Smooth muscle cell (in vitro differentiated cells): ENCODE data around the gene KCNH8. TPM values are rescaled to one million over a fixed set of nuclear protein-coding genes. Genes with fewer than 3 reads are reported as not detected.

Experiments
- DNase-seq: peaks from one replicate; lab custom pipeline; 2025; ENCODE audit not compliant: unreplicated experiment; lab: John Stamatoyannopoulos, UW
- H2AFZ ChIP-seq: fragments of 200-600 bp; sonication (generic); 2 replicates; pipeline ENCODE4 v1.6.0; 2016; ENCODE audit warnings: antibody characterized with exemption, low read depth, mild to moderate bottlenecking
- H3F3A ChIP-seq: fragments of 200-600 bp; sonication (generic); 2 replicates; pipeline ENCODE4 v1.6.0; 2017; ENCODE audit warnings: antibody characterized with exemption, low read depth
- H3K27ac ChIP-seq: fragments of 200-600 bp; sonication (generic); 2 replicates; pipeline ENCODE4 v1.5.1; 2016; ENCODE audit warnings: low read depth, mild to moderate bottlenecking
- H3K27me3 ChIP-seq: fragments of 200-600 bp; sonication (generic); 2 replicates; pipeline ENCODE4 v1.6.1; 2016; ENCODE audit warnings: low read depth, mild to moderate bottlenecking
- H3K36me3 ChIP-seq: fragments of 200-600 bp; sonication (generic); 2 replicates; pipeline ENCODE4 v1.5.1; 2016; ENCODE audit warnings: low read depth
- H3K4me1 ChIP-seq: fragments of 200-600 bp; sonication (generic); 2 replicates; pipeline ENCODE4 v1.5.1; 2016; ENCODE audit warnings: low read depth
- H3K4me2 ChIP-seq: fragments of 200-600 bp; sonication (generic); 2 replicates; pipeline ENCODE4 v1.6.0; 2016; ENCODE audit warnings: mild to moderate bottlenecking
- H3K4me3 ChIP-seq: fragments of 200-600 bp; sonication (generic); 2 replicates; pipeline ENCODE4 v1.5.1; 2016; ENCODE audit warnings: mild to moderate bottlenecking
- H3K79me2 ChIP-seq: fragments of 200-600 bp; sonication (generic); 2 replicates; pipeline ENCODE4 v1.6.0; 2016; ENCODE audit warnings: low read depth, mild to moderate bottlenecking
- H3K9ac ChIP-seq: fragments of 200-600 bp; sonication (generic); 2 replicates; pipeline ENCODE4 v1.6.0; 2016; ENCODE audit warnings: low read depth
- H3K9me3 ChIP-seq: fragments of 200-600 bp; sonication (generic); replicated peaks from 2 replicates; pipeline ENCODE4 v1.5.1; 2016; ENCODE audit warnings: low read depth
- H4K20me1 ChIP-seq: fragments of 200-600 bp; sonication (generic); 2 replicates; pipeline ENCODE4 v1.6.0; 2016; ENCODE audit warnings: low read depth
- WGBS: methylation state at CpG from one replicate; pipeline ENCODE4 v1.1.7; 2016; ENCODE audit warnings: low lambda C conversion rate; 5-methylcytosine and 5-hydroxymethylcytosine counted together
- polyA plus RNA-seq: library from polyadenylated mRNA; unstranded; fragments of >200 nt; fragmentation: Nextera tagmentation; extraction: Ambion mirVana; gene quantifications from 2 replicates; pipeline ENCODE4 v1.2.1, GENCODE V29; 2016
- total RNA-seq: library from RNA; depleted of rRNA; stranded (reverse); fragments of >200 nt; gene quantifications from 2 replicates; pipeline ENCODE4 v1.2.3, GENCODE V29; 2014
- TF ChIP-seq, protein P1 (sequence below): fragments of 200-600 bp; sonication (generic); IDR thresholded peaks from 2 replicates; pipeline ENCODE4 v1.5.1; 2017; ENCODE audit warnings: borderline replicate concordance, mild to moderate bottlenecking, antibody characterized with exemption; ENCODE audit not compliant: insufficient read depth, poor library complexity, severe bottlenecking

KCNH8 gene
- total and polyA plus RNA-seq, 2 experiments from 2014 or later: 0.05 to 2.9 TPM

DNA sequence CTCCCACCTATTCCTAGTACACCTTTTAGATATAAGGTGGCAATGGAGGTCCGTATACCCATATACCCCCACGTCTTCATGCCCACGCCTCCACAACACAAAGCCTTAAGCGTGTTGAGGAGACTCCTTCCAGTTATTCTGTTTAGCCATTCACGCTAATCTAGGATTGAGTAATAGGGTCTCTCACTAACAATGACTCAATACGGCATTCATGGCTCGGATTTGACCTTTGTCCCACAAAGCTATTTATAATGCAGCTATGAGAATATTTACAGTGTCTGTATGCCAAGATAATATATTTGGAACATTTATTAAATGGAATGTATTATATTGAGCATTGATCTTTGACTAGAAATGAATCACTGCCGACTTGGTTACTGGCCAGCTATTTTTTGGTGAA is 215.8 kb downstream of the KCNH8 start:
- TF ChIP-seq, protein P1, sequence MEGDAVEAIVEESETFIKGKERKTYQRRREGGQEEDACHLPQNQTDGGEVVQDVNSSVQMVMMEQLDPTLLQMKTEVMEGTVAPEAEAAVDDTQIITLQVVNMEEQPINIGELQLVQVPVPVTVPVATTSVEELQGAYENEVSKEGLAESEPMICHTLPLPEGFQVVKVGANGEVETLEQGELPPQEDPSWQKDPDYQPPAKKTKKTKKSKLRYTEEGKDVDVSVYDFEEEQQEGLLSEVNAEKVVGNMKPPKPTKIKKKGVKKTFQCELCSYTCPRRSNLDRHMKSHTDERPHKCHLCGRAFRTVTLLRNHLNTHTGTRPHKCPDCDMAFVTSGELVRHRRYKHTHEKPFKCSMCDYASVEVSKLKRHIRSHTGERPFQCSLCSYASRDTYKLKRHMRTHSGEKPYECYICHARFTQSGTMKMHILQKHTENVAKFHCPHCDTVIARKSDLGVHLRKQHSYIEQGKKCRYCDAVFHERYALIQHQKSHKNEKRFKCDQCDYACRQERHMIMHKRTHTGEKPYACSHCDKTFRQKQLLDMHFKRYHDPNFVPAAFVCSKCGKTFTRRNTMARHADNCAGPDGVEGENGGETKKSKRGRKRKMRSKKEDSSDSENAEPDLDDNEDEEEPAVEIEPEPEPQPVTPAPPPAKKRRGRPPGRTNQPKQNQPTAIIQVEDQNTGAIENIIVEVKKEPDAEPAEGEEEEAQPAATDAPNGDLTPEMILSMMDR: no peak
- 81% methylated on average over 8 of the region's 8 CpGs for WGBS

DNA sequence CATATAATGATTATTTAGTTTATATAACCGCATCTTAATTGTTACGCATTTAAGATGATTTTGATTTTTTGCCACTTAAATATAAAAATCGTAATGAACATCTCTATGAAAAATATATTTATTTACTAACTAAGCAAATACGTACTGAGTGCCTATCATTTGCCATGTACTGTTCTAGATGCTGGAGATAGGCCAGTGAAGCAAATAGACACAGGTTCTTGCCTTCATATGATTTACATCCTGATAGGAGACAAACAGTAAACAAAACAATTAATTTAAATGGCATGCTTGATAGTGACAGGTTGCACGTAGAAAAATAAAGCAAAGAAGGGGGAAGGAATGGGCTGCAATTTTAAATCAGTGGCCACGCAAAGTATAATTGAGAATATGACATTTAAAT is 217.2 kb downstream of the KCNH8 start:
- Histone ChIP-seq H3K9me3 (no peaks in the 10 kb centered on the region), H3K4me1 (no peaks in the 10 kb centered on the region), H3K9ac (no peak overlapping the region), H3K4me3 (no peak overlapping the region), H3F3A (no peaks in the 10 kb centered on the region), H3K4me2 (no peak overlapping the region), H2AFZ (no peak overlapping the region), H3K36me3 (no peaks in the 10 kb centered on the region), H3K27ac (no peak overlapping the region), H3K79me2 (no peaks in the 10 kb centered on the region), H3K27me3 (no peaks in the 10 kb centered on the region), H4K20me1 (no peaks in the 10 kb centered on the region)
- TF ChIP-seq, protein P1: no peak
- no peak for DNase-seq
- 90% methylated on average over 6 of the region's 6 CpGs for WGBS

More for the DNA sequence above, 215.8 kb downstream of the KCNH8 start:
- Histone ChIP-seq H3K4me2 (no peak overlapping the region), H3K36me3 (no peaks in the 10 kb centered on the region), H3K4me3 (no peak overlapping the region), H3K27me3 (no peaks in the 10 kb centered on the region), H3K27ac (no peak overlapping the region), H3K4me1 (no peaks in the 10 kb centered on the region), H3K9me3 (no peaks in the 10 kb centered on the region), H3K9ac (no peak overlapping the region), H3K79me2 (no peaks in the 10 kb centered on the region), H4K20me1 (no peaks in the 10 kb centered on the region), H3F3A (no peaks in the 10 kb centered on the region), H2AFZ (no peak overlapping the region)
- no peak for DNase-seq

DNA sequence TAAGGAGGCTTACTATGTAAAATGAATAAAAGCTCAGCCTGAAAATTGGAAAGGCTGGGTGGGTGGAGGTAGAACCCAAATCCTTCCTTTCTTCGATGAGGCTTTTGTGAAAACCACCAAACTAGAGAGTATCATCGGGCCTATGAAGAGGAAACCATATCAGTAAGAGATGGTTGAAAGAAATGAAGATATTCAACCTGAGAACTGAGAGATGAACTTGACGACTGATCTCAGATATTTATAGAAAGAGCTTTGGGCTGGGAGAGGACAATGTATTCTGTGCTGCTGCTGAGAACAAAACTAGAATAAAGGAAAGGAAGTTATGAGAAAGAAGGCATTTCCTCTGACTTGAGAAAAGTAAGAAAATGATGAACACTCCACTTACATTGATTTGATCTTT is 236.6 kb downstream of the KCNH8 start:
- TF ChIP-seq, protein P1: no peak

DNA sequence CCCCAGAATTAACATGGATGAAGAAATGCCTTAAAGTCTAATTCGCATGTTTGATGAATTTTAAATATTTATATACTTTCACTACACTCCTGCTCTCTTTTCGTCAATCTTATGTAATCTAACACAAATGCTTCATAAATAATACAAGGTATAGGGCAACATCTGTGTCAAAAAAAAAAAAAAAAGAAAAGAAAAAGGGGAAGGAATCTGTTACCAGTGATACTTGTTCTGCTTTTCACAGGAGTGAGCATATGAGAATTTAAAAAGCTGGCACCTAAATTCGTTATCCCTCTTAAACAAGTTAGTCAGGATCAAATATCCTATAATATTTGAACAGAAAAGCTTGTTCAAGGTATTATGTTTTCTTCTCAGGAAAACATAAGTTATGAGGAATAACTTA is 243.8 kb downstream of the KCNH8 start:
- Histone ChIP-seq H3K9me3 (no peaks in the 10 kb centered on the region), H3K4me2 (no peak overlapping the region), H3K27me3 (no peaks in the 10 kb centered on the region), H4K20me1 (no peaks in the 10 kb centered on the region), H3F3A (no peaks in the 10 kb centered on the region), H2AFZ (no peak overlapping the region), H3K4me3 (no peak overlapping the region), H3K27ac (no peak overlapping the region), H3K36me3 (no peaks in the 10 kb centered on the region), H3K79me2 (no peaks in the 10 kb centered on the region), H3K4me1 (no peaks in the 10 kb centered on the region), H3K9ac (no peak overlapping the region)
- 87% methylated on average over 3 of the region's 3 CpGs for whole genome bisulfite sequencing
- TF ChIP-seq, protein P1: no peak
- no peak for DNase-seq

More for the DNA sequence above, 236.6 kb downstream of the KCNH8 start:
- H3K9ac ChIP-seq: no peak overlapping the region
- H3K36me3 ChIP-seq: no peaks in the 10 kb centered on the region
- H3K4me1 ChIP-seq: no peaks in the 10 kb centered on the region
- H4K20me1 ChIP-seq: no peaks in the 10 kb centered on the region
- no peak for DNase-seq
- no peak overlapping the region for H3K4me2 ChIP-seq
- no peaks in the 10 kb centered on the region for H3K9me3 ChIP-seq
- WGBS: 92% methylated on average over 3 of the region's 3 CpGs
- H3K27ac ChIP-seq: no peak overlapping the region
- no peaks in the 10 kb centered on the region for H3K27me3 ChIP-seq
- no peaks in the 10 kb centered on the region for H3K79me2 ChIP-seq
- no peak overlapping the region for H3K4me3 ChIP-seq
- no peaks in the 10 kb centered on the region for H3F3A ChIP-seq
- no peak overlapping the region for H2AFZ ChIP-seq
